SK-N-MC (cell line): ENCODE measurements around the gene TFEC.

Source experiments
- EZH2 ChIP-seq: fragments of 200-600 bp; sonication (generic); IDR thresholded peaks from one replicate; pipeline ENCODE4 v1.6.1; 2017; ENCODE audit warnings: antibody characterized with exemption
- FOXP2 ChIP-seq: optimal IDR thresholded peaks from 2 replicates; pipeline ENCODE3; 2011; ENCODE audit warnings: mild to moderate bottlenecking, moderate library complexity; ENCODE audit not compliant: insufficient read depth; ENCODE audit errors: extremely low read length, control extremely low read depth
- POLR2AphosphoS5 ChIP-seq: IDR thresholded peaks from 2 replicates; pipeline ENCODE4 v1.6.1; 2012; ENCODE audit warnings: mild to moderate bottlenecking, low read depth, low read length, borderline replicate concordance

GRCh38 chr7:116062666-116063065 lies 32.1 kb upstream of the TFEC start:
- TF ChIP-seq EZH2 (no peak), POLR2AphosphoS5 (no peak), FOXP2 (no peak)
